Stimulated activated CD4-positive, alpha-beta T cell treated with anti-CD3 and anti-CD28 coated beads, Interleukin-2, amount 100 ng/mL, for 24 hours (primary cell): ENCODE data around the gene USH2A.

ENCODE experiments used
- DNase-seq, 2 donors: peaks; one replicate each; pipeline ENCODE4 v3.0.0-alpha.2; 2020

Gene USH2A

GRCh38 chr1:216422821-216423520 lies at the start of gene USH2A:
Gene USH2A (minus strand): TSS chr1:216423448. CDS start chr1:216422336, 1,112 bp downstream.
- DNase-seq = no peak

GRCh38 chr1:216466162-216466801 lies 43.0 kb upstream of the USH2A start:
- no peak for DNase-seq

- DNase-seq = no peak
Measured at GRCh38 chr1:216464489-216464888, 41.2 kb upstream of the USH2A start.

GRCh38 chr1:216462066-216462775 lies 39.0 kb upstream of the USH2A start:
- DNase-seq = no peak

GRCh38 chr1:216461466-216461865 lies 38.2 kb upstream of the USH2A start:
- no peak for DNase-seq

- DNase-seq = no peak
Measured at GRCh38 chr1:216459651-216460207, 36.5 kb upstream of the USH2A start.

GRCh38 chr1:216458812-216459211 lies 35.6 kb upstream of the USH2A start:
- no peak for DNase-seq

- no peak for DNase-seq
Measured at GRCh38 chr1:216457356-216457755, 34.1 kb upstream of the USH2A start.

- no peak for DNase-seq
Measured at GRCh38 chr1:216456682-216457081, 33.4 kb upstream of the USH2A start.

GRCh38 chr1:216453777-216454176 lies 30.5 kb upstream of the USH2A start:
- DNase-seq = no peak

GRCh38 chr1:216450227-216450626 lies 27.0 kb upstream of the USH2A start:
- no peak for DNase-seq

- DNase-seq = no peak
Measured at GRCh38 chr1:216448011-216448510, 24.8 kb upstream of the USH2A start.

GRCh38 chr1:216437603-216438002 lies 14.4 kb upstream of the USH2A start:
- no peak for DNase-seq

- DNase-seq = no peak
Measured at GRCh38 chr1:216434232-216434631, 11.0 kb upstream of the USH2A start.

- no peak for DNase-seq
Measured at GRCh38 chr1:216433175-216433574, 9.9 kb upstream of the USH2A start.

GRCh38 chr1:216430744-216431143 lies 7.5 kb upstream of the USH2A start:
- DNase-seq = no peak

GRCh38 chr1:216425577-216425976 lies 2.3 kb upstream of the USH2A start:
- DNase-seq = no peak

- no peak for DNase-seq
Measured at GRCh38 chr1:216420746-216421145, 2.5 kb downstream of the USH2A start.

GRCh38 chr1:216420263-216420662 lies 3.0 kb downstream of the USH2A start:
- no peak for DNase-seq

- DNase-seq = no peak
Measured at GRCh38 chr1:216416488-216416887, 6.8 kb downstream of the USH2A start.

GRCh38 chr1:216410026-216410425 lies 13.2 kb downstream of the USH2A start:
- no peak for DNase-seq

GRCh38 chr1:216390956-216391355 lies 32.3 kb downstream of the USH2A start:
- DNase-seq = no peak

- no peak for DNase-seq
Measured at GRCh38 chr1:216389774-216390173, 33.5 kb downstream of the USH2A start.

GRCh38 chr1:216388558-216388957 lies 34.7 kb downstream of the USH2A start:
- DNase-seq = no peak
